Gastroesophageal sphincter (tissue), 4 donors: Measurements from ENCODE around the gene CASK. TPM values are rescaled to one million over a fixed set of nuclear protein-coding genes. Genes with fewer than 3 reads are reported as not detected.
A peak's percentile ranks its signal among the peaks of the same experiment; 100 is the strongest.

Experiments
- ATAC-seq: fragments of 150-250 bp; one replicate; pipeline ENCODE4 v1.9.1; 2016; ENCODE audit warnings: mild to moderate bottlenecking, moderate library complexity
- H3K27ac ChIP-seq, 4 donors: fragments of 200-600 bp; sonication (generic) in 3 of 4; 1 replicate in 3 of 4; 2 replicates in 1 of 4; pipeline ENCODE4 v1.5.1; 2016 to 2019
- H3K27me3 ChIP-seq: fragments of 200-600 bp; sonication (generic); one replicate; pipeline ENCODE4 v1.5.1; 2019
- H3K36me3 ChIP-seq, 2 donors: fragments of 200-600 bp; sonication (generic); one replicate each; pipeline ENCODE4 v1.5.1; 2019; ENCODE audit warnings: control low read depth in 1 of 2
- H3K4me1 ChIP-seq, 3 donors: fragments of 200-600 bp; sonication (generic); 1 replicate in 2 of 3; 2 replicates in 1 of 3; pipeline ENCODE4 v1.5.1; 2016 to 2019; ENCODE audit warnings: control low read depth in 2 of 3
- H3K4me3 ChIP-seq, 2 donors: fragments of 200-600 bp; sonication (generic); one replicate each; pipeline ENCODE4 v1.5.1; 2019; ENCODE audit warnings: mild to moderate bottlenecking in 1 of 2, moderate library complexity in 1 of 2
- H3K9me3 ChIP-seq, 3 donors: fragments of 200-600 bp; sonication (generic); one replicate each; pipeline ENCODE4 v1.5.1; 2017 to 2019; ENCODE audit warnings: control low read depth in 2 of 3
- CTCF ChIP-seq, 4 experiments: fragments of 200-600 bp in 2 of 4; fragments of 450-650 bp in 2 of 4; sonication (generic) in 1 of 4; IDR thresholded peaks; one replicate each; pipeline ENCODE4 v1.5.1; 2017 to 2019; ENCODE audit warnings: antibody characterized with exemption in 4 of 4, mild to moderate bottlenecking in 2 of 4, moderate library complexity in 2 of 4
- EP300 ChIP-seq: sonication (generic); formaldehyde crosslinking; IDR thresholded peaks from one replicate; pipeline ENCODE4 v1.6.1; 2017; ENCODE audit warnings: antibody characterized with exemption, mild to moderate bottlenecking
- POLR2A ChIP-seq, 2 donors: fragments of 450-650 bp; IDR thresholded peaks; one replicate each; pipeline ENCODE4 v1.6.1; 2017; ENCODE audit warnings: antibody characterized with exemption in 2 of 2, mild to moderate bottlenecking in 2 of 2, moderate library complexity in 1 of 2
- POLR2AphosphoS5 ChIP-seq: sonication (generic); formaldehyde crosslinking; IDR thresholded peaks from one replicate; pipeline ENCODE4 v1.6.1; 2017; ENCODE audit warnings: antibody characterized with exemption
- WGBS, 2 donors: methylation state at CpG; one replicate each; pipeline ENCODE4 v1.1.5; 2018; ENCODE audit warnings: low coverage in 1 of 2; 5-methylcytosine and 5-hydroxymethylcytosine counted together
- total RNA-seq, 4 donors: library from RNA; depleted of rRNA; stranded (reverse); fragments of >200 nt; gene quantifications; one replicate each; pipeline ENCODE4 v1.1.0, GENCODE V29; 2016

The CASK gene
- total RNA-seq, 4 donors from 2014 or later: 22.6 to 55.0 (median 30.5) TPM

- ATAC-seq: no peak
- Histone ChIP-seq H3K4me1 (no peaks in the 10 kb centered on the region), H3K27ac (no peak overlapping the region), H3K9me3 (no peaks in the 10 kb centered on the region), H3K4me3 (no peak overlapping the region), H3K36me3 (no peaks in the 10 kb centered on the region), H3K27me3 (no peaks in the 10 kb centered on the region)
- TF ChIP-seq EP300: no peak
- no peak for TF ChIP-seq POLR2A (IDR thresholded peaks at IDR 0.05)
- no peak for TF ChIP-seq CTCF (IDR thresholded peaks at IDR 0.05)
- no peak for TF ChIP-seq POLR2AphosphoS5
- WGBS, 2 donors: 17 to 70% methylated on average over 1 to 4 of the region's 5 CpGs
These were observed 441.1 kb downstream of the CASK start for GRCh38 chrX:41482154-41482850.

- TF ChIP-seq POLR2A (IDR thresholded peaks at IDR 0.05): no peak
- TF ChIP-seq POLR2AphosphoS5: no peak
- no peak overlapping the region for H3K27ac ChIP-seq
- no peak overlapping the region for H3K4me3 ChIP-seq
- no peak for ATAC-seq
- H3K4me1 ChIP-seq: no peaks in the 10 kb centered on the region
- no peaks in the 10 kb centered on the region for H3K9me3 ChIP-seq
- 86% methylated on average over 1 to 3 of the region's 6 CpGs for whole genome bisulfite sequencing, 2 donors
- H3K27me3 ChIP-seq: no peaks in the 10 kb centered on the region
- H3K36me3 ChIP-seq: no peaks in the 10 kb centered on the region
These were observed 441.9 kb downstream of the CASK start for GRCh38 chrX:41481264-41482109.

- H3K36me3 ChIP-seq: no peaks in the 10 kb centered on the region
- no peaks in the 10 kb centered on the region for H3K9me3 ChIP-seq
- no peak for ATAC-seq
- no peaks in the 10 kb centered on the region for H3K27me3 ChIP-seq
- H3K4me3 ChIP-seq: no peak overlapping the region
- no peaks in the 10 kb centered on the region for H3K4me1 ChIP-seq
- 84 to 91% methylated on average over 4 to 10 of the region's 13 CpGs for WGBS, 2 donors
- H3K27ac ChIP-seq: no peak overlapping the region
- TF ChIP-seq POLR2A (IDR thresholded peaks at IDR 0.05): no peak
- no peak for TF ChIP-seq CTCF (IDR thresholded peaks at IDR 0.05)
- no peak for TF ChIP-seq EP300
- TF ChIP-seq POLR2AphosphoS5: no peak
These were observed 442.7 kb downstream of the CASK start for GRCh38 chrX:41480508-41481260.

- no peaks in the 10 kb centered on the region for H3K9me3 ChIP-seq
- WGBS, 2 donors: 34% methylated on average over 6 of the region's 6 CpGs; no CpG with 5 or more reads in 1 of the 2 donors
- H3K36me3 ChIP-seq: no peaks in the 10 kb centered on the region
- TF ChIP-seq POLR2AphosphoS5 (no peak), EP300 (no peak), CTCF (IDR thresholded peaks at IDR 0.05) (no peak), POLR2A (IDR thresholded peaks at IDR 0.05) (no peak)
- H3K27me3 ChIP-seq: no peaks in the 10 kb centered on the region
- no peak overlapping the region for H3K4me3 ChIP-seq
- ATAC-seq: no peak
- H3K4me1 ChIP-seq: no peaks in the 10 kb centered on the region
- peak overlapping the region in 3 of 4 donors; percentile 37 to 44 (median 40) for H3K27ac ChIP-seq
These were observed 444.9 kb downstream of the CASK start for GRCh38 chrX:41478381-41478911.
